LNCaP clone FGC (cell line): ENCODE measurements around the gene RASSF7.
"Not testable (repeated sequence)": the region's sequence is repeated elsewhere in the genome, so short reads cannot be mapped to it uniquely, and the experiment has no call there.

Experiments used
- DNase-seq: peaks from one replicate; pipeline ENCODE4 v3.0.0-alpha.2; 2011; ENCODE audit warnings: low read depth
- H3K4me3 ChIP-seq: 2 replicates; pipeline ENCODE4 v1.5.1; 2011; ENCODE audit warnings: mild to moderate bottlenecking, low read depth, low read length, control low read depth
- CTCF ChIP-seq: IDR thresholded peaks from 2 replicates; pipeline ENCODE4 v1.5.1; 2012; ENCODE audit warnings: mild to moderate bottlenecking; ENCODE audit not compliant: control insufficient read depth, insufficient read depth; ENCODE audit errors: extremely low read depth

The RASSF7 gene

GRCh38 chr11:560305-561147, at the start of gene RASSF7, which contains the start of gene LMNTD2:
RASSF7 (plus strand) TSS chr11:560970; CDS start chr11:561769, 799 bp downstream.
LMNTD2 (minus strand) TSS chr11:560738; CDS start chr11:560716, 22 bp downstream.
- peak; percentile 33 for DNase-seq
- no peak for TF ChIP-seq CTCF
- H3K4me3 ChIP-seq: peak within 1 kb of the TSS; percentile 79

DNA sequence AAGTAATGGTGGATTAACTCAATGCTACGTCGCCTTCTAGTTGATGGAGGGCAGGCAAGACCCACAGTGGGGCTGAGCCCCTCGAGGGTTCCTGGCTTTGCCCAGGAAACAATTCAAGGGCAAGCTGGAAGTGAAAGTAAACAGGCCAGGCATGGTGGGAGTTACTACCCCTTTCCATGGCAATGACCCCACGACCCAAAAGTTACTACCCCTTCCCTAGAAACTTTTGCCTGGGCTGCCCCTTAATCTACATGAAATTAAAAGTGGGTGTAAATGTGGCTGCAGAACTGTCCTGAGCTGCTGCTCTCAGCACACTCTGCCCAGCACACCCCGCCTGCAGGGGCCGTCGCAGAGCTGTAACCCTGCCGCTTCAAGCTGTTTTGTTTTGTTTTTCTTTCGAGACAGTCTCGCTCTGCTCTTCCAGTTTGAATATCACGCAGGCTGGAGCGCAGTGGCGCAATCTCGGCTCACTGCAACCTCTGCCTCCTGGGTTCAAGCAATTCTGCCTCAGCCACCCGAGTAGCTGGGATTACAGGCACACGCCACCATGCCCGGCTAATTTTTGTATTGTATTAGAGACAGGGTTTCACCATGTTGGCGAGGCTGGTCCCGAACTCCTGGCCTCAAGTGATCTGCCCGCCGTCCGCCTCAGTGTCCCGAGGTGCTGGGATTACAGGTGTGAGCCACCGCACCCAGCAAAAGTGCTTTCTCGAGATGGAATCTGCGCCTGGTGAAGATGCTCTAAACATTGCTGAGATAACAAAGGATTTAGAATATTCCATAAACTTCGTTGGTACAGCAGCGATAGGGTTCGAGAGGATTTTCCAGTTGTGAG, 47.8 kb upstream of the RASSF7 start:
- no peak overlapping the region for H3K4me3 ChIP-seq
- TF ChIP-seq CTCF: no peak
- DNase-seq: no peak

- H3K4me3 ChIP-seq: no peak overlapping the region
- no peak for TF ChIP-seq CTCF
- DNase-seq: no peak
These were observed 46.2 kb upstream of the RASSF7 start for GRCh38 chr11:514606-515005.

- no peak for DNase-seq
- H3K4me3 ChIP-seq: no peak overlapping the region
- TF ChIP-seq CTCF: no peak
These were observed 45.6 kb upstream of the RASSF7 start for GRCh38 chr11:515131-515530.

- no peak overlapping the region for H3K4me3 ChIP-seq
- DNase-seq: no peak
- TF ChIP-seq CTCF: no peak
These were observed 44.4 kb upstream of the RASSF7 start for GRCh38 chr11:516400-516799.

GRCh38 chr11:516918-517685, 43.7 kb upstream of the RASSF7 start:
- not testable (repeated sequence) for DNase-seq

More at GRCh38 chr11:516918-517685, 43.7 kb upstream of the RASSF7 start:
- not testable (repeated sequence) for H3K4me3 ChIP-seq
